Measurements from ENCODE around the gene EXOC1L. TPM values are rescaled to one million over a fixed set of nuclear protein-coding genes. Genes with fewer than 3 reads are reported as not detected.
A peak's percentile ranks its signal among the peaks of the same experiment; 100 is the strongest.

Gene EXOC1L
- total RNA-seq, 1 donor from 2014 or later, result not detected

DNA sequence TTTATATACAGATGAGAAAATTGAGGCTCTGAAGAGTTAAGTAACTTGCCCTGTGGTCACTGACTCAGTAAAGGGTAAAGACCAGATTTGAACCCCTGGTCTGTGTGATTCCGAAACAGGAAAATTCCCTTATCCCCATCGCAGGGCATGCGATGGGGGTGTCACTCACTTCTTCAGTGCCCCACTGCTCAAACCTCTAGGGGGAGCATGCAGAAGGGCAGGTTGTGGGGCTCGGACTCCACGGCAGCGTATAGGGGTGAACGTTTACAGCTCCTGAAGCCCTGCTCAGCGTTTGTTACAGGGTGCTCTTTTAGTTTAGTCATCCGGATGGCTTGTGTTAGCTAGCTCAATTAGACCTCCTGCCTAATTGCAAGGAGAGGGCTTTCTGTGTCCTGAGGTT, 30.1 kb downstream of the EXOC1L start:
- DNase-seq (ENCODE audit: extremely low spot score, unreplicated experiment), result no peak
- Mint-ChIP-seq H3K27me3 (peaks cover 36% of the 10 kb centered on the region), H3K27ac (no peak overlapping the region), H3K36me3 (no peaks in the 10 kb centered on the region), H3K4me1 (ENCODE audit: unreplicated experiment) (peaks cover 5% of the 10 kb centered on the region), H3K4me3 (no peak overlapping the region), H3K9me3 (no peaks in the 10 kb centered on the region)
- no peak for TF ChIP-seq CTCF (conservative IDR thresholded peaks at IDR 0.05)

DNA sequence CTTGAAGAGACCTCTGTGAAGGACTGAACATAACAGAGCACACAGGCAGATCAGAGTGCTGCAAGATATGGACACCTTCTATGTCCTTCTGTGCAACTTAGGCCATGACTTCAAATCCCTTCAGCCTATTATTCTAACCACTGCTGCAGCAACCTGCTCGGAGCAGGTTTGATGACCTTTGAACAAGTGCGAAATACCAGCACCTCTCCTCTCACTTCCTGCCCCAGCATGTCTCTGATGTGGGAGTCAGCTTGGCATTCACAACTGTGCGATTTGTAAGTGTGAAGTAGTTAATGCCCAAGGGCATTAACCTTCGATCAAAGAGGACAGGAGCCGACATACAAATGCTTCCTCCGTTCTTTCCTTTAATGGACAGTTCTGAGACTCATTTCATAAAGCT, 32.3 kb downstream of the EXOC1L start:
- DNase-seq (ENCODE audit: extremely low spot score, unreplicated experiment), result no peak
- Mint-ChIP-seq H3K27me3 (peaks cover 36% of the 10 kb centered on the region), H3K36me3 (no peaks in the 10 kb centered on the region), H3K27ac (no peak overlapping the region), H3K4me1 (ENCODE audit: unreplicated experiment) (peaks cover 5% of the 10 kb centered on the region), H3K9me3 (no peaks in the 10 kb centered on the region), H3K4me3 (no peak overlapping the region)
- no peak for TF ChIP-seq CTCF (conservative IDR thresholded peaks at IDR 0.05)

DNA sequence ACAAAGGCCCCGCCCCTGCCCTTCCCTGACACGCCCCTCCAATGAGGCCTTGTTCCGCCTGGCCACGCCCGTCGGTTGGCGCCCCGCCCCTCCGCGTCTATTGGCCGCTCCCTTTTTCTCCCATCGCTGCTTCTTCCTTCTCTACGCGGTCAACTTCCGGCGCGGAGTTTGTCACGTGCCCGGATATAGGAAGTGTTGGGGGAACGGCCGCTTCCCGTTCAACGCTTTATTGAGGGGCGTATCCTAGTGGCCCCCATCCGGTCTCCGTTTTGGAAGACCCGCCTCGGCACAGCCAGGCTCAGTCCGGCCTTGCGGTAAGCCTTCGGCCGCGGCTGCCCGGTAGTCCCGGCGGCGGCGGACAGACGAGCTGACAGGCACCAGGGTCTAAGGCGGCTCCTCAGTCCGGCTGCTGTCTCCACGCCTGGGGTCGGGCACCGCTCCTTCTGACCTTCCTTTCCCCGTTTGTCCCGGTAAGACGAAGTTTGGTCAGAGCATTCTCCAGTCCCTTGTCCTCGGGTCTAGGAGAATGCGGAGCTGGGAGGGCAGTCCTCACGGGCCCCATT, 34.0 kb downstream of the EXOC1L start, which contains the start of gene EXOC1:
Gene EXOC1, plus strand, starts transcription at position 165 of the 563 bp plus-strand sequence. CDS start 4,676 bp downstream, outside the sequence.
- DNase-seq (ENCODE audit: extremely low spot score, unreplicated experiment), result peak; percentile 98
- H3K36me3 Mint-ChIP-seq, result peaks cover 3% of the 10 kb centered on the region
- H3K4me3 Mint-ChIP-seq, result no peak within 1 kb of the TSS
- peaks cover 5% of the 10 kb centered on the region for H3K4me1 Mint-ChIP-seq (ENCODE audit: unreplicated experiment)
- H3K27me3 Mint-ChIP-seq, result peaks cover 36% of the 10 kb centered on the region
- no peak within 1 kb of the TSS for H3K27ac Mint-ChIP-seq
- TF ChIP-seq CTCF (conservative IDR thresholded peaks at IDR 0.05), result no peak
- no peaks in the 10 kb centered on the region for H3K9me3 Mint-ChIP-seq

GRCh38 chr4:55854129-55854528, 34.5 kb downstream of the EXOC1L start:
- Mint-ChIP-seq H3K27me3 (peaks cover 33% of the 10 kb centered on the region), H3K4me3 (no peak overlapping the region), H3K9me3 (no peaks in the 10 kb centered on the region), H3K4me1 (ENCODE audit: unreplicated experiment) (peaks cover 5% of the 10 kb centered on the region), H3K27ac (no peak overlapping the region), H3K36me3 (peaks cover 3% of the 10 kb centered on the region)
- TF ChIP-seq CTCF (conservative IDR thresholded peaks at IDR 0.05), result no peak
- no peak for DNase-seq (ENCODE audit: extremely low spot score, unreplicated experiment)

DNA sequence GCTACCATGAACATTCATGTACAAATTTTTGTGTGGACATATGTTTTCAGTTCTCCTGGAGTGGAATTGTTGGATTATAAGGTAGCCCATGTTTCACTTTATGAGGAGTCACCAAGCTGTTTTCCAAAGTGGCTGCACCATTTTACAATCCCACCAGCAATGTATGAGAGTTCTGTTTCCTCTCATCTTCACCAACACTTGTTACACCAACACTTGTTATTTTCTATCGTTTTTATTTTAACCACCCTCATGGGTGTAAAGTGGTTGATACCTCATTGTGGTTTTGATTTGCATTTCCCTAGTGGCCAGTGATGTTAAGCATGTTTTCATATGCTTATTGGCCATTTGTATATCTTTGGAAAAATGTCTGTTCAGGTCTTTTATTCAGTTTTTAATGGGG, 38.0 kb downstream of the EXOC1L start:
- peaks cover 4% of the 10 kb centered on the region for H3K27me3 Mint-ChIP-seq

More for the DNA sequence above, 38.0 kb downstream of the EXOC1L start:
- no peak overlapping the region for H3K4me3 Mint-ChIP-seq
- H3K36me3 Mint-ChIP-seq, result peaks cover 14% of the 10 kb centered on the region
- peaks cover 5% of the 10 kb centered on the region for H3K4me1 Mint-ChIP-seq (ENCODE audit: unreplicated experiment)
- TF ChIP-seq CTCF (conservative IDR thresholded peaks at IDR 0.05), result no peak
- no peak for DNase-seq (ENCODE audit: extremely low spot score, unreplicated experiment)
- H3K27ac Mint-ChIP-seq, result no peak overlapping the region
- no peaks in the 10 kb centered on the region for H3K9me3 Mint-ChIP-seq
